ENCODE measurements around the gene BCAM.

Gene BCAM

DNA sequence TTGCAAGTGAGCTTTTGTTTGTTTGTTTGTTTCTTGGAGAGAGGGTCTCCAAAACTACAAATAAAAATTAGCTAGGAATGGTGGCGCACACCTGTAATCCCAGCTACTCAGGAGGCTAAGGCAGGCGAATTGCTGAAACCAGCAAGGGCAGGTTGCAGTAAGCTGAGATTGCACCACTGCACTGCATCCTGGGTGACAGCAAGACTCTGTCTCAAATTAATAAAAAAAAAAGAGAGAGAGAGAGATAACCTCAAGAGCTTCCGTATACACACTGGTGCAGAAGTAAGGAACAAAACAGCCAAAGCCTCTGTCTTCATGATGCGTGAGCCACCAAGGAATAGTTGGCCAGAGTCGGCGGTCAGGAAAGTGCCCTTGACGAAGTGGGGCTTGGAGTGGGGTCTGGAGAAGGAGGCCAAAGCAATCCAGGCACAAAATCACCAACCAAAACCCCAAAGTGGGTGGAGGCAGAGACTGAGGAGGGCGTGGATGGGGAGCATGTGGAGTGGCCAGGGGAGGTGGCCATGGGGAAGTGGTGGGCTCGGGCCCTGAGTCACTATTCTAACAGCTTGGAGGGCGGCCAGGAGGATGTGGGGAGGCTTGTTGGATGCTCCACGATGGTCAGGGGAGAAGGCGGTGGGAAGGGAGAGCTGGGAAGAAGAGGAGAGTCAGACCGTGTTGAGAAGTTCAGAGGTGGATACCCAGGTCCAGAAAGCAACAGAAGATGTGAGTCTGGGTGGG lies 61.0 kb downstream of the BCAM start:
- ChIA-PET POLR2A (ENCODE audit: low non-redundant PET) (no interaction called here), CTCF (interaction anchor here (0.5 to 1.0 kb wide), 3 partner anchors 14 to 847 kb away, joined by 3 to 4 read pairs (median 3); no protein-coding TSS in a partner anchor)
- H3K27ac ChIP-seq: peak overlapping the region; percentile 43; the same call in 1 of the 2 replicates
- TF ChIP-seq, protein P1, sequence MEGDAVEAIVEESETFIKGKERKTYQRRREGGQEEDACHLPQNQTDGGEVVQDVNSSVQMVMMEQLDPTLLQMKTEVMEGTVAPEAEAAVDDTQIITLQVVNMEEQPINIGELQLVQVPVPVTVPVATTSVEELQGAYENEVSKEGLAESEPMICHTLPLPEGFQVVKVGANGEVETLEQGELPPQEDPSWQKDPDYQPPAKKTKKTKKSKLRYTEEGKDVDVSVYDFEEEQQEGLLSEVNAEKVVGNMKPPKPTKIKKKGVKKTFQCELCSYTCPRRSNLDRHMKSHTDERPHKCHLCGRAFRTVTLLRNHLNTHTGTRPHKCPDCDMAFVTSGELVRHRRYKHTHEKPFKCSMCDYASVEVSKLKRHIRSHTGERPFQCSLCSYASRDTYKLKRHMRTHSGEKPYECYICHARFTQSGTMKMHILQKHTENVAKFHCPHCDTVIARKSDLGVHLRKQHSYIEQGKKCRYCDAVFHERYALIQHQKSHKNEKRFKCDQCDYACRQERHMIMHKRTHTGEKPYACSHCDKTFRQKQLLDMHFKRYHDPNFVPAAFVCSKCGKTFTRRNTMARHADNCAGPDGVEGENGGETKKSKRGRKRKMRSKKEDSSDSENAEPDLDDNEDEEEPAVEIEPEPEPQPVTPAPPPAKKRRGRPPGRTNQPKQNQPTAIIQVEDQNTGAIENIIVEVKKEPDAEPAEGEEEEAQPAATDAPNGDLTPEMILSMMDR (conservative IDR thresholded peaks at IDR 0.05; ENCODE audit: low read depth): no peak
- no peak for DNase-seq (ENCODE audit: low spot score)
